Psoas muscle (tissue), 8 donors: ENCODE measurements around the gene LAMC1. TPM values are rescaled to one million over a fixed set of nuclear protein-coding genes. Genes with fewer than 3 reads are reported as not detected.

Source experiments
- ATAC-seq, 4 donors: fragments of 200-7000 bp; cut with Tn5 transposase; one replicate each; pipeline ENCODE4 v1.9.1; 2020; ENCODE audit warnings: moderate library complexity in 3 of 4, mild to moderate bottlenecking in 2 of 4
- DNase-seq, 2 donors: peaks; one replicate each; pipeline ENCODE4 v3.0.0-alpha.2; 2020
- H3K27ac ChIP-seq: fragments of 200-600 bp; one replicate; pipeline ENCODE4 v1.8.0; 2022
- H3K27me3 ChIP-seq, 3 donors: fragments of 200-600 bp in 1 of 3; one replicate each; pipeline versions ENCODE4 v1.6.1 to v1.8.0; 2013 to 2022; ENCODE audit warnings: low read length in 2 of 3, mild to moderate bottlenecking in 2 of 3, moderate library complexity in 1 of 3; ENCODE audit not compliant: insufficient read depth in 3 of 3
- H3K36me3 ChIP-seq, 2 donors: fragments of 200-600 bp in 1 of 2; one replicate each; pipeline versions ENCODE4 v1.6.1 to v1.8.0; 2013 to 2022; ENCODE audit warnings: low read depth in 1 of 2, mild to moderate bottlenecking in 1 of 2, moderate library complexity in 1 of 2; ENCODE audit not compliant: insufficient read depth in 1 of 2
- H3K4me1 ChIP-seq: fragments of 200-600 bp; one replicate; pipeline ENCODE4 v1.8.0; 2022
- H3K4me3 ChIP-seq: fragments of 200-600 bp; one replicate; pipeline ENCODE4 v1.8.0; 2022; ENCODE audit warnings: mild to moderate bottlenecking
- H3K9me3 ChIP-seq: fragments of 200-600 bp; one replicate; pipeline ENCODE4 v1.8.0; 2022
- CTCF ChIP-seq: fragments of 200-600 bp; IDR thresholded peaks from one replicate; pipeline ENCODE4 v1.8.0; 2022; ENCODE audit warnings: antibody characterized with exemption
- WGBS, 3 donors: extraction: QIAGEN DNeasy Blood & Tissue Kit; methylation state at CpG; one replicate each; pipeline versions ENCODE4 v1.1.6 to v1.1.7; 2013; 5-methylcytosine and 5-hydroxymethylcytosine counted together
- intact Hi-C, 2 donors: fragments of 100-400 bp; cut with DNase I; formaldehyde crosslinking; loops; one replicate each; pipeline versions ENCODE4 v1.11.0 to v1.14.2; 2022
- polyA plus RNA-seq, 3 donors: library from polyadenylated mRNA; stranded (reverse); fragments of 200-250 nt; gene quantifications; one replicate each; pipeline ENCODE4 v1.2.3, GENCODE V29; 2013
- total RNA-seq, 4 donors: library from RNA; stranded (reverse); fragmentation: NEBNext Ultra II Directional in 2 of 4; extraction: Animal tissue kit (Norgen Biotek cat#: 25700) in 2 of 4; gene quantifications; one replicate each; pipeline versions ENCODE4 v1.2.1 to v1.2.4, GENCODE V29; 2021 to 2023
- donor health status: healthy with polysubstance abuse.
- donor health status: DM: no; HTN: no; CAD: no; lungs with moderate emphysema.
- donor health status: Bipolar disorder and iron deficiency.
- donor health status: healthy.
- donor health status: DM: yes; HTN: yes; CAD: no.
- donor health status: DM: no; HTN: no; CAD: no.
- donor health status: DM: no; HTN: no; CAD: no.
- donor health status: DM: yes; HTN: yes; CAD: no.

Gene LAMC1
- total and polyA plus RNA-seq, 7 donors: 28.0 to 94.4 (median 71.4) TPM

GRCh38 chr1:183052861-183053260, 29.6 kb downstream of the LAMC1 start:
- H3K27ac ChIP-seq: no peak overlapping the region
- H3K4me3 ChIP-seq: no peak overlapping the region
- no peaks in the 10 kb centered on the region for H3K27me3 ChIP-seq
- TF ChIP-seq CTCF: no peak
- H3K36me3 ChIP-seq: no peaks in the 10 kb centered on the region
- WGBS, 3 donors: 79 to 89% (median 86%) methylated on average over 5 of the region's 5 CpGs
- ATAC-seq (no peak), DNase-seq (no peak)
- peaks cover 91% of the 10 kb centered on the region for H3K4me1 ChIP-seq
- no peaks in the 10 kb centered on the region for H3K9me3 ChIP-seq
- intact Hi-C loops: no loop called here

GRCh38 chr1:183058851-183059502, 35.8 kb downstream of the LAMC1 start:
- 44 to 70% (median 49%) methylated on average over 2 of the region's 2 CpGs for WGBS, 3 donors
- no peak for DNase-seq
- TF ChIP-seq CTCF: no peak
- H3K27me3 ChIP-seq: no peaks in the 10 kb centered on the region
- H3K36me3 ChIP-seq: no peaks in the 10 kb centered on the region
- H3K4me3 ChIP-seq: no peak overlapping the region
- H3K4me1 ChIP-seq: peaks cover 95% of the 10 kb centered on the region
- intact Hi-C loops: no loop called here
- no peaks in the 10 kb centered on the region for H3K9me3 ChIP-seq
- ATAC-seq: no peak
- H3K27ac ChIP-seq: no peak overlapping the region

GRCh38 chr1:183061194-183061593, 38.0 kb downstream of the LAMC1 start:
- no peaks in the 10 kb centered on the region for H3K27me3 ChIP-seq
- H3K4me3 ChIP-seq: no peak overlapping the region
- TF ChIP-seq CTCF: no peak
- ATAC-seq: no peak
- no peak for DNase-seq
- H3K9me3 ChIP-seq: no peaks in the 10 kb centered on the region
- peaks cover 74% of the 10 kb centered on the region for H3K4me1 ChIP-seq
- no peaks in the 10 kb centered on the region for H3K36me3 ChIP-seq
- H3K27ac ChIP-seq: no peak overlapping the region
- intact Hi-C loops: loop anchor here in 1 of 2 donors (5.0 kb wide), 1 partner anchor 36 kb away; no protein-coding TSS in a partner anchor

- TF ChIP-seq CTCF: no peak
- Histone ChIP-seq H3K36me3 (no peaks in the 10 kb centered on the region), H3K4me3 (no peak overlapping the region), H3K9me3 (no peaks in the 10 kb centered on the region), H3K27ac (no peak overlapping the region), H3K27me3 (no peaks in the 10 kb centered on the region), H3K4me1 (peaks cover 53% of the 10 kb centered on the region)
- ATAC-seq: no peak
- no peak for DNase-seq
- WGBS, 3 donors: 12 to 51% (median 20%) methylated on average over 1 of the region's 1 CpG
- intact Hi-C loops: loop anchor here in 1 of 2 donors (5.0 kb wide), 1 partner anchor 34 kb away; no protein-coding TSS in a partner anchor
These were observed 40.1 kb downstream of the LAMC1 start for GRCh38 chr1:183063349-183063748.
